PFSK-1 (cell line): ENCODE measurements around the gene OGFOD3.

Experiments
- FOXP2 ChIP-seq: optimal IDR thresholded peaks from 2 replicates; pipeline ENCODE3; 2011; ENCODE audit warnings: borderline replicate concordance, control low read depth, inconsistent platforms; ENCODE audit not compliant: insufficient read depth; ENCODE audit errors: extremely low read length, extremely low read depth
- POLR2AphosphoS5 ChIP-seq: IDR thresholded peaks from 2 replicates; pipeline ENCODE4 v1.6.1; 2012; ENCODE audit warnings: low read depth, mild to moderate bottlenecking, control low read depth, low read length, moderate library complexity
- TAF1 ChIP-seq: IDR thresholded peaks from 2 replicates; pipeline ENCODE4 v1.6.1; 2012; ENCODE audit warnings: low read length, control low read depth, borderline replicate concordance; ENCODE audit not compliant: insufficient read depth
- TF ChIP-seq, protein P1 (sequence below), 2 experiments: IDR thresholded peaks; 2 replicates each; pipeline versions ENCODE4 v1.6.1 to v1.8.0; 2011 to 2012; ENCODE audit warnings: low read depth in 2 of 2, low read length in 2 of 2, control low read depth in 1 of 2, inconsistent platforms in 1 of 2, mild to moderate bottlenecking in 1 of 2, moderate library complexity in 1 of 2; ENCODE audit not compliant: insufficient read depth in 1 of 2

DNA sequence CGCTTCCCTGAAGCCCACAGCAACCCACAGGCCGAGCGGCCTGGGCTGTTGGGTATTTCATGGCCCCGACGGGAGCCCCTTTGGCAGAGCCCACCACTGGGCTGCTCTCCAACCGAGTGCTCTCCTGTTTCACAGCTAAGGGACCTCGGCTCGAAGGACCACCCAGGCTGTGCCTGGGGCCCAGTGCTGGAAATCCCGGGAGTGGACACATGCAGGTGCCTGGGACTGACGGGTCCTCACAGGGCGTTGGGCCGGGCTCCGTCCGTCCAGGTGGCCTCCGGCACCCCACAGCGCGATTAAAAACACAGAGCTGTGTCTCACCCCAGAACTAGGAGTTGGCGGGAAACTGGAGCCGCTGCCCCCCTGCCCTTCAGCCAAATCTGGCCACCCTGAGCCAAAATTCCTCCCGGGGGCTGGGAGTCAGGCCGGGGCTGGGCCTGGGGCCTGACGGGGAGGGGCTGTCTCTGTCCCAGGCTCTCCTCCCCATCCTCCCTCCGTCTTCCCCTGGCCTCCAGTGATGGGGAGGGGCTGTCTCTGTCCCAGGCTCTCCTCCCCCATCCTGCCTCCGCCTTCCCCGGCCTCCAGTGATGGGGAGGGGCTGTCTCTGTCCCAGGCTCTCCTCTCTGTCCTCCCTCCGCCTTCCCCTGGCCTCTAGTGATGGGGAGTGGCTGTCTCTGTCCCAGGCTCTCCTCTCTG, 32.7 kb downstream of the OGFOD3 start:
- no peak for TF ChIP-seq TAF1
- TF ChIP-seq POLR2AphosphoS5 = no peak
- TF ChIP-seq, protein P1, sequence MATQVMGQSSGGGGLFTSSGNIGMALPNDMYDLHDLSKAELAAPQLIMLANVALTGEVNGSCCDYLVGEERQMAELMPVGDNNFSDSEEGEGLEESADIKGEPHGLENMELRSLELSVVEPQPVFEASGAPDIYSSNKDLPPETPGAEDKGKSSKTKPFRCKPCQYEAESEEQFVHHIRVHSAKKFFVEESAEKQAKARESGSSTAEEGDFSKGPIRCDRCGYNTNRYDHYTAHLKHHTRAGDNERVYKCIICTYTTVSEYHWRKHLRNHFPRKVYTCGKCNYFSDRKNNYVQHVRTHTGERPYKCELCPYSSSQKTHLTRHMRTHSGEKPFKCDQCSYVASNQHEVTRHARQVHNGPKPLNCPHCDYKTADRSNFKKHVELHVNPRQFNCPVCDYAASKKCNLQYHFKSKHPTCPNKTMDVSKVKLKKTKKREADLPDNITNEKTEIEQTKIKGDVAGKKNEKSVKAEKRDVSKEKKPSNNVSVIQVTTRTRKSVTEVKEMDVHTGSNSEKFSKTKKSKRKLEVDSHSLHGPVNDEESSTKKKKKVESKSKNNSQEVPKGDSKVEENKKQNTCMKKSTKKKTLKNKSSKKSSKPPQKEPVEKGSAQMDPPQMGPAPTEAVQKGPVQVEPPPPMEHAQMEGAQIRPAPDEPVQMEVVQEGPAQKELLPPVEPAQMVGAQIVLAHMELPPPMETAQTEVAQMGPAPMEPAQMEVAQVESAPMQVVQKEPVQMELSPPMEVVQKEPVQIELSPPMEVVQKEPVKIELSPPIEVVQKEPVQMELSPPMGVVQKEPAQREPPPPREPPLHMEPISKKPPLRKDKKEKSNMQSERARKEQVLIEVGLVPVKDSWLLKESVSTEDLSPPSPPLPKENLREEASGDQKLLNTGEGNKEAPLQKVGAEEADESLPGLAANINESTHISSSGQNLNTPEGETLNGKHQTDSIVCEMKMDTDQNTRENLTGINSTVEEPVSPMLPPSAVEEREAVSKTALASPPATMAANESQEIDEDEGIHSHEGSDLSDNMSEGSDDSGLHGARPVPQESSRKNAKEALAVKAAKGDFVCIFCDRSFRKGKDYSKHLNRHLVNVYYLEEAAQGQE (IDR thresholded peaks at IDR 0.05; ENCODE audit: insufficient read depth in 1 of 2, low read depth in 2 of 2, low read length in 2 of 2) = no peak
- TF ChIP-seq FOXP2 = no peak
